Vagina (tissue), 2 donors: ENCODE measurements around the gene LRRC37B.
"Not testable (repeated sequence)": the region's sequence is repeated elsewhere in the genome, so short reads cannot be mapped to it uniquely, and the experiment has no call there.

Source experiments
- CTCF ChIP-seq, 3 experiments: fragments of 450-650 bp in 2 of 3; fragments of 200-600 bp in 1 of 3; sonication (generic) in 1 of 3; IDR thresholded peaks; one replicate each; pipeline ENCODE4 v1.5.1; 2017 to 2019; ENCODE audit warnings: antibody characterized with exemption in 3 of 3, mild to moderate bottlenecking in 2 of 3, moderate library complexity in 2 of 3
- POLR2A ChIP-seq, 2 donors: fragments of 450-650 bp; IDR thresholded peaks; one replicate each; pipeline ENCODE4 v1.6.1; 2017; ENCODE audit warnings: antibody characterized with exemption in 2 of 2, mild to moderate bottlenecking in 2 of 2, moderate library complexity in 2 of 2
- POLR2AphosphoS5 ChIP-seq, 2 donors: sonication (generic); formaldehyde crosslinking; IDR thresholded peaks; one replicate each; pipeline ENCODE4 v1.9.0; 2017; ENCODE audit warnings: antibody characterized with exemption in 2 of 2, mild to moderate bottlenecking in 2 of 2, low read depth in 1 of 2; ENCODE audit not compliant: insufficient read depth in 1 of 2

- not testable (repeated sequence) for TF ChIP-seq CTCF (IDR thresholded peaks at IDR 0.05); POLR2A (IDR thresholded peaks at IDR 0.05); POLR2AphosphoS5 (IDR thresholded peaks at IDR 0.05; ENCODE audit: insufficient read depth in 1 of 2, low read depth in 1 of 2)
Measured at GRCh38 chr17:32064091-32064490, 56.9 kb downstream of the LRRC37B start.
